ENCODE measurements around the gene MTCP1. TPM values are rescaled to one million over a fixed set of nuclear protein-coding genes. Genes with fewer than 3 reads are reported as not detected.

The MTCP1 gene
- total RNA-seq, 1 experiment from 2014 or later: 49.5 TPM

DNA sequence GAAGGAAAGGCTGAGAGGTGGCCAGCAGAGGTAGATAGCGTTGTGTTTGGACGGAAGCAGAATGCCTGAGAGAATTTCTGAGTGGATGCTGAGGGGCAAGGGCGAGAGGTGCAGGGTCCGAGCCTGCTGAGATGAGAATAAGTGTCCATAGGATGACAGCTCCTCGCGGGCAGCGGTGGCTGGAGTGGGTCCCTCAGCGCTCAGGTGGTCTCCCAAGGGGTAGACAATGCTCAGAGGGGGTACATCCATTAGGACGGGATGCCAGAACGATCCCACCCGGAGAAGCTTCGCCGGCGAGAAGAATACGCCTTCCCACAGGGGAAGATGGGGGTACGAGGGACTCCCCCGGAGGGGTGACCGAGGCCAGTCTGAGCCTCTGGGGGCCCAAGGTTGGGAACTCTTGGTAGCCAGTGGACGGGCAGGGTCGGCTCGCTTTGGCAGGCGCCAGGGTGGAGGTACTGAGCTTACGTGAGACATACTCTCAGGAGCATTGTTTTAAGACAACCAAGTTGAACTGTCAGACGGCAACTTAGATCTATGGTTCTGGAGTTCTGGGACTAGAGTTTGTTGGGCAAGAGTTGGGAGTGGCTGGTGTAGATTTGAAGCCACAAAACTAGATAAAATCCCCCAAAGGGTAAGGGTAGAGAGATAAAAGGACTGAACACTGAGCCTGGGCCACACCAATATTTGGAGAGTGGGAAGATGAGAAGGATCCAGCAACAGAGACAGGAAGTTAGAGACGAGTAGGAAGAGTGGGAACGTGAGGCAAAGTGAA is 16.2 kb upstream of the MTCP1 start:
- H3K36me3 ChIP-seq (ENCODE audit: control insufficient read depth, insufficient read depth, low read length): peaks cover 2% of the 10 kb centered on the region; the same call in 1 of the 2 replicates
- no peaks in the 10 kb centered on the region for H3K9me3 ChIP-seq (ENCODE audit: control insufficient read depth, insufficient read depth, low read depth, low read length)
- no peak for DNase-seq (ENCODE audit: low read depth, low spot score)
- H3K4me1 ChIP-seq (ENCODE audit: control insufficient read depth, insufficient read depth, low read length): no peaks in the 10 kb centered on the region
- no peak overlapping the region for H3K27ac ChIP-seq (ENCODE audit: low read length)
- H3K4me3 ChIP-seq (ENCODE audit: low read depth in 2 of 2, low read length in 2 of 2): no peak overlapping the region
- ChIA-PET CTCF (interaction anchor here (0.7 kb wide), 5 partner anchors 12 to 566 kb away, joined by 3 to 4 read pairs (median 3); no protein-coding TSS in a partner anchor), POLR2A (no interaction called here)
- no peak for TF ChIP-seq TCF7L2 (IDR thresholded peaks at IDR 0.05; ENCODE audit: low read depth, low read length)
- TF ChIP-seq, protein P1, sequence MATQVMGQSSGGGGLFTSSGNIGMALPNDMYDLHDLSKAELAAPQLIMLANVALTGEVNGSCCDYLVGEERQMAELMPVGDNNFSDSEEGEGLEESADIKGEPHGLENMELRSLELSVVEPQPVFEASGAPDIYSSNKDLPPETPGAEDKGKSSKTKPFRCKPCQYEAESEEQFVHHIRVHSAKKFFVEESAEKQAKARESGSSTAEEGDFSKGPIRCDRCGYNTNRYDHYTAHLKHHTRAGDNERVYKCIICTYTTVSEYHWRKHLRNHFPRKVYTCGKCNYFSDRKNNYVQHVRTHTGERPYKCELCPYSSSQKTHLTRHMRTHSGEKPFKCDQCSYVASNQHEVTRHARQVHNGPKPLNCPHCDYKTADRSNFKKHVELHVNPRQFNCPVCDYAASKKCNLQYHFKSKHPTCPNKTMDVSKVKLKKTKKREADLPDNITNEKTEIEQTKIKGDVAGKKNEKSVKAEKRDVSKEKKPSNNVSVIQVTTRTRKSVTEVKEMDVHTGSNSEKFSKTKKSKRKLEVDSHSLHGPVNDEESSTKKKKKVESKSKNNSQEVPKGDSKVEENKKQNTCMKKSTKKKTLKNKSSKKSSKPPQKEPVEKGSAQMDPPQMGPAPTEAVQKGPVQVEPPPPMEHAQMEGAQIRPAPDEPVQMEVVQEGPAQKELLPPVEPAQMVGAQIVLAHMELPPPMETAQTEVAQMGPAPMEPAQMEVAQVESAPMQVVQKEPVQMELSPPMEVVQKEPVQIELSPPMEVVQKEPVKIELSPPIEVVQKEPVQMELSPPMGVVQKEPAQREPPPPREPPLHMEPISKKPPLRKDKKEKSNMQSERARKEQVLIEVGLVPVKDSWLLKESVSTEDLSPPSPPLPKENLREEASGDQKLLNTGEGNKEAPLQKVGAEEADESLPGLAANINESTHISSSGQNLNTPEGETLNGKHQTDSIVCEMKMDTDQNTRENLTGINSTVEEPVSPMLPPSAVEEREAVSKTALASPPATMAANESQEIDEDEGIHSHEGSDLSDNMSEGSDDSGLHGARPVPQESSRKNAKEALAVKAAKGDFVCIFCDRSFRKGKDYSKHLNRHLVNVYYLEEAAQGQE (IDR thresholded peaks at IDR 0.05; ENCODE audit: insufficient read depth in 1 of 2, low read depth in 2 of 2, low read length in 1 of 2): no peak
- TF ChIP-seq, protein P2, sequence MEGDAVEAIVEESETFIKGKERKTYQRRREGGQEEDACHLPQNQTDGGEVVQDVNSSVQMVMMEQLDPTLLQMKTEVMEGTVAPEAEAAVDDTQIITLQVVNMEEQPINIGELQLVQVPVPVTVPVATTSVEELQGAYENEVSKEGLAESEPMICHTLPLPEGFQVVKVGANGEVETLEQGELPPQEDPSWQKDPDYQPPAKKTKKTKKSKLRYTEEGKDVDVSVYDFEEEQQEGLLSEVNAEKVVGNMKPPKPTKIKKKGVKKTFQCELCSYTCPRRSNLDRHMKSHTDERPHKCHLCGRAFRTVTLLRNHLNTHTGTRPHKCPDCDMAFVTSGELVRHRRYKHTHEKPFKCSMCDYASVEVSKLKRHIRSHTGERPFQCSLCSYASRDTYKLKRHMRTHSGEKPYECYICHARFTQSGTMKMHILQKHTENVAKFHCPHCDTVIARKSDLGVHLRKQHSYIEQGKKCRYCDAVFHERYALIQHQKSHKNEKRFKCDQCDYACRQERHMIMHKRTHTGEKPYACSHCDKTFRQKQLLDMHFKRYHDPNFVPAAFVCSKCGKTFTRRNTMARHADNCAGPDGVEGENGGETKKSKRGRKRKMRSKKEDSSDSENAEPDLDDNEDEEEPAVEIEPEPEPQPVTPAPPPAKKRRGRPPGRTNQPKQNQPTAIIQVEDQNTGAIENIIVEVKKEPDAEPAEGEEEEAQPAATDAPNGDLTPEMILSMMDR (IDR thresholded peaks at IDR 0.05): no peak
- TF ChIP-seq SIN3A (IDR thresholded peaks at IDR 0.05; ENCODE audit: borderline replicate concordance, insufficient read depth, low read depth, low read length): no peak
- no peak for TF ChIP-seq POLR2AphosphoS5 (IDR thresholded peaks at IDR 0.05; ENCODE audit: low read depth, low read length)
- no peak for ATAC-seq
- in situ Hi-C loops (cut with HindIII; ENCODE audit: low pct_unique_long_range_greater_than_20kb, low sequenced_read_pairs) (no loop called here), intact Hi-C loops (cut with micrococcal nuclease; ENCODE audit: unreplicated experiment) (no loop called here)
- no peaks in the 10 kb centered on the region for H3K27me3 ChIP-seq (ENCODE audit: control insufficient read depth, insufficient read depth, low read length)
- BruUV-seq (replicated peaks): no TSS peak

DNA sequence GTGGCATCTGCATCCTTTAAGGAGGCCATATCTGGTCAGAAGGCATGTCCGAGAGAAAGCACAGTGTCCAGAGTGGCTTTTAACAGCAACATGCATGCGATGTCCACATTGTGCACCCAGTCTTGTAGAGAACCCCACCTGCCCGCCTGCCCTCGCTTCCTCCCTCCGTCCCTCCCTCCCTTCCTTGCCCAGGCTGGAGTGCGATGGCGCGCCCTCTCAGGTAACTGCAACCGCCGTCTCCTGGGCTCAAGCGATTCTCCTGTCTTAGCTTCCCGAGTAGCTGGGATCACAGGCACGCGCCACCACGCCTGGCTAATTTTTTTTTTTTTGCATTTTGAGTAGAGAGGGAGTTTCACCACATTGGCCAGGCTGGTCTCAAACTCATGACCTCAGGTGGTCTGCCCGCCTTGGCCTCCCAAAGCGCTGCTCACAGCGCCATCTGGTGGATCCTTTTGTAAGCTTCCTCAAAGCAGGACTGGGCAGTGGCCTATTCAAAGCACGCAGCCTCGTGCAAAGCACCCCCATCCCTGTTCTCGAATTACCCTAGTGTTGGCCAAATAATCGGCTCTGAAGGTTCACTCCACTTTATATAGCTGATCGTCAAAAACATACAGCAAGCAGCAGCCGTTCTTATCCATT is 15.4 kb upstream of the MTCP1 start:
- no peaks in the 10 kb centered on the region for H3K4me1 ChIP-seq (ENCODE audit: control insufficient read depth, insufficient read depth, low read length)
- H3K27me3 ChIP-seq (ENCODE audit: control insufficient read depth, insufficient read depth, low read length): no peaks in the 10 kb centered on the region
- H3K27ac ChIP-seq (ENCODE audit: low read length): no peak overlapping the region
- ATAC-seq: peak; percentile 86
- in situ Hi-C loops (cut with HindIII; ENCODE audit: low pct_unique_long_range_greater_than_20kb, low sequenced_read_pairs) (no loop called here), intact Hi-C loops (cut with micrococcal nuclease; ENCODE audit: unreplicated experiment) (no loop called here)
- peaks cover 2% of the 10 kb centered on the region; the same call in 1 of the 2 replicates for H3K36me3 ChIP-seq (ENCODE audit: control insufficient read depth, insufficient read depth, low read length)
- ChIA-PET POLR2A (no interaction called here), CTCF (interaction anchor here (0.7 kb wide), 5 partner anchors 11 to 567 kb away, joined by 3 to 4 read pairs (median 3); no protein-coding TSS in a partner anchor)
- no peak overlapping the region for H3K4me3 ChIP-seq (ENCODE audit: low read depth in 2 of 2, low read length in 2 of 2)
- H3K9me3 ChIP-seq (ENCODE audit: control insufficient read depth, insufficient read depth, low read depth, low read length): no peaks in the 10 kb centered on the region
- no TSS peak for BruUV-seq (replicated peaks)
- TF ChIP-seq TCF7L2 (IDR thresholded peaks at IDR 0.05; ENCODE audit: low read depth, low read length): no peak
- TF ChIP-seq, protein P2 (IDR thresholded peaks at IDR 0.05): peak; percentile 85
- TF ChIP-seq SIN3A (IDR thresholded peaks at IDR 0.05; ENCODE audit: borderline replicate concordance, insufficient read depth, low read depth, low read length): no peak
- TF ChIP-seq, protein P1 (IDR thresholded peaks at IDR 0.05; ENCODE audit: insufficient read depth in 1 of 2, low read depth in 2 of 2, low read length in 1 of 2): no peak
- no peak for TF ChIP-seq POLR2AphosphoS5 (IDR thresholded peaks at IDR 0.05; ENCODE audit: low read depth, low read length)
- DNase-seq (ENCODE audit: low read depth, low spot score): no peak

All from Panc1 (cell line).